ENCODE measurements around the gene TMEM178A. TPM values are rescaled to one million over a fixed set of nuclear protein-coding genes. Genes with fewer than 3 reads are reported as not detected.

The TMEM178A gene
- total and polyA plus RNA-seq, 8 donors: 0.34 to 5.8 (median 0.80) TPM

DNA sequence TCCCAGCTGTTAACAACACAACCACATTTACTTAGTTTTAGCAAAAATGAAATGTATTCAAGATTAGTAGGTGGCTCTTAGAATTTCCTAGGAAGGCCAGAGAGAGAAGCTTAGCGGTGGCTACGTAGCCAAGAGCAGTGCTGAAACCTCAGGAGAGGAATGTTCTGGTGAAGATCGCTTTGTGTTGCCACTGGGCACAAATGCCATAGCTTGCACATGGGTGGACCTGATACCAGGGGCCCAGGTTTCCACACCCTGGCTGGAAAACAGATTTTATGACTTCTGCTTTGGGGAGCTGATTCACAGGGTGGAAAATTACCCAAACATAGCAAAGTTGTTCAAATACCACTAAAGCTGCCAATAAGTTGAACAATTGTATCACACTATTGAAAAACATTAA is 69.9 kb downstream of the TMEM178A start:
- intact Hi-C loops (cut with DNase I): no loop called here
- Histone ChIP-seq H3K4me1 (no peaks in the 10 kb centered on the region), H3K27me3 (no peaks in the 10 kb centered on the region), H3K36me3 (peaks cover 0 to 23% (median 6%) of the 10 kb centered on the region in 3 donors), H3K4me3 (no peak overlapping the region), H3K9me3 (no peaks in the 10 kb centered on the region), H3K27ac (no peak overlapping the region)
- ATAC-seq (no peak), DNase-seq (no peak), FAIRE-seq (no peak)
- WGBS, 2 donors: 97 to 99% methylated on average over 3 of the region's 3 CpGs
- TF ChIP-seq, protein P1, sequence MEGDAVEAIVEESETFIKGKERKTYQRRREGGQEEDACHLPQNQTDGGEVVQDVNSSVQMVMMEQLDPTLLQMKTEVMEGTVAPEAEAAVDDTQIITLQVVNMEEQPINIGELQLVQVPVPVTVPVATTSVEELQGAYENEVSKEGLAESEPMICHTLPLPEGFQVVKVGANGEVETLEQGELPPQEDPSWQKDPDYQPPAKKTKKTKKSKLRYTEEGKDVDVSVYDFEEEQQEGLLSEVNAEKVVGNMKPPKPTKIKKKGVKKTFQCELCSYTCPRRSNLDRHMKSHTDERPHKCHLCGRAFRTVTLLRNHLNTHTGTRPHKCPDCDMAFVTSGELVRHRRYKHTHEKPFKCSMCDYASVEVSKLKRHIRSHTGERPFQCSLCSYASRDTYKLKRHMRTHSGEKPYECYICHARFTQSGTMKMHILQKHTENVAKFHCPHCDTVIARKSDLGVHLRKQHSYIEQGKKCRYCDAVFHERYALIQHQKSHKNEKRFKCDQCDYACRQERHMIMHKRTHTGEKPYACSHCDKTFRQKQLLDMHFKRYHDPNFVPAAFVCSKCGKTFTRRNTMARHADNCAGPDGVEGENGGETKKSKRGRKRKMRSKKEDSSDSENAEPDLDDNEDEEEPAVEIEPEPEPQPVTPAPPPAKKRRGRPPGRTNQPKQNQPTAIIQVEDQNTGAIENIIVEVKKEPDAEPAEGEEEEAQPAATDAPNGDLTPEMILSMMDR (IDR thresholded peaks at IDR 0.05): no peak

DNA sequence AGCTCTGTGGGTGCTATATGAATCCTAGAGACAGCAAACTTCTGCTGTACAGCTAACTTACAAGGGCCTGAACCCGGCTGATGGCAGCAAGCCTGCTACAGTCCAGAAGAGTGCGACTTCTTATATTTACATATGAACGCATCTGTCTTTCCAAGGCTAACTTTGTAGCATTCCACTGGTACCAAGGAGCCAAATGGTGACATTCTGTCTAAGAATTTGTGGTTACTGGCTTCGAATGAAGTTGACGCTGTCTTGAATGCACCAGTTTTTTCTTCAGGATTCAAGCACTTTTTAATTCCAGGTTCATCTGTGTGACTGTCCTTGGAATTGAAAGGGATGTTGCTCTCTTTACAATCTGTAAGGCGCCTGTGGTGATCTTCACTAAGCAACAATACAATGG is 70.9 kb downstream of the TMEM178A start:
- no peak overlapping the region for H3K27ac ChIP-seq
- TF ChIP-seq, protein P1 (IDR thresholded peaks at IDR 0.05): no peak
- peaks cover 0 to 23% (median 6%) of the 10 kb centered on the region in 3 donors for H3K36me3 ChIP-seq
- ATAC-seq (no peak), FAIRE-seq (no peak), DNase-seq (no peak)
- no peaks in the 10 kb centered on the region for H3K9me3 ChIP-seq
- intact Hi-C loops (cut with DNase I): no loop called here
- no peaks in the 10 kb centered on the region for H3K4me1 ChIP-seq
- H3K27me3 ChIP-seq: no peaks in the 10 kb centered on the region
- WGBS, 2 donors: 81 to 83% methylated on average over 6 of the region's 6 CpGs
- H3K4me3 ChIP-seq: no peak overlapping the region

DNA sequence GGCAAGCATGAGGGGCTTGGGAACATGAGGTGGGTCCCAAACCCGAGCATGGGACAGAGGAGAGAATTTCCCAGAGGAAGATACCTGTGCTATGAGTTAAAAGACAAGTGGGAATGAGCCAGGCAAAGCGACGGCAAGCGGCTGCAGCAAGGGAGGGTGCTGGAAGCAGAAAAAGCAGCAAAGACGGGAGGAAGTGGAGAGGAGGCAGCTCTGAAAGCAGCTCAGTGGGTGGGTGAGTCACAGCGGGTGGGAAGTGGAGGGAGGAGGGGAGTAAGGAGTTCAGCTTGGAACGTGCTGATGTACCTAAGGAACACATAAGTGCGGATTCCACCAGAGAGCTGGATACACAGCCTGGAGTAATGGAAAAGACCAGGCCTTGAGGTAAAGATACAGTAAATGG is 71.9 kb downstream of the TMEM178A start:
- FAIRE-seq (no peak), ATAC-seq (no peak), DNase-seq (no peak)
- TF ChIP-seq, protein P1 (IDR thresholded peaks at IDR 0.05): no peak
- no peaks in the 10 kb centered on the region for H3K27me3 ChIP-seq
- no peak overlapping the region for H3K4me3 ChIP-seq
- no peaks in the 10 kb centered on the region for H3K4me1 ChIP-seq
- intact Hi-C loops (cut with DNase I): no loop called here
- 91 to 96% methylated on average over 8 of the region's 8 CpGs for WGBS, 2 donors
- peaks cover 0 to 24% (median 6%) of the 10 kb centered on the region in 3 donors for H3K36me3 ChIP-seq
- H3K27ac ChIP-seq: no peak overlapping the region
- no peaks in the 10 kb centered on the region for H3K9me3 ChIP-seq

DNA sequence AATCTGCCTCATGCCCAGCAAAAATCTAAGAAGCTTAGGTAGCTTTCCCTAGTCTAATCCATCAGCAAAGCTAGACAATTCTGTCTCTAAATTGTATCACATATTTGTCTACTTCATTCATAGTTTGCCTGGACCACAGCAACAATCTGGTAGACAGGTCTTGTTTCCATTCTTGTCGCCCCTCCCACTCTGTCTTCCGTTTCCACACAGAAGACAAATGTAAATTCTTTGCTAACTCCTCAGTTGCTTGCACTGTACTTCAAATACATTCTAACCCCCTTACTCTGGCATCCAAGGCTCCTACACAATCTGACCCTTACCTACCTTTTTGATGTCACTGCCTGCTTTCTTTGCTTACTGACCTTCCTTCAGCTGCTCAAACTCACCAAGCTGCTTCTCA is 73.2 kb downstream of the TMEM178A start:
- FAIRE-seq: no peak
- TF ChIP-seq, protein P1 (IDR thresholded peaks at IDR 0.05): no peak
- no peak overlapping the region for H3K4me3 ChIP-seq
- no peak for DNase-seq
- H3K36me3 ChIP-seq: peaks cover 0 to 36% (median 6%) of the 10 kb centered on the region in 3 donors
- 90 to 92% methylated on average over 2 of the region's 2 CpGs for WGBS, 2 donors
- no peak for ATAC-seq
- no peaks in the 10 kb centered on the region for H3K4me1 ChIP-seq
- no peaks in the 10 kb centered on the region for H3K27me3 ChIP-seq
- no peak overlapping the region for H3K27ac ChIP-seq
- no peaks in the 10 kb centered on the region for H3K9me3 ChIP-seq
- intact Hi-C loops (cut with DNase I): no loop called here

DNA sequence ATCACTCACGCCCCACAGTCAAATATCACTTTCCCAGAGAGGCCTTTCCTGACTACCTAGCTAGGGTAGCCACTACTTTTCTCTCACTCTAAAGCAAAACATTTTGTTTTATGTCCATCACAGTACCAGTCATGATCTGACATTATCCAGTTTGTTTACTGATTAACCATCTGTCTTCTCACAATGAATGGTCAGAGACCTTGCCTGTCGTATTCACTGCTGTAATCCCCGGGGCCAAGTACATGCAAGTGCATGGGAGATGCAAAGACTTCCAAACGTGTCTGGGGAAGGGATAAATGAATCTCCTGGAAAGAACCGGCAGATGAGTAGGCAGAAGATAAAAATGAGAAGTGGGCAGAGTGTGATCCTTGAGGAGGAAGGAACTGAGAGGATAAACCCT is 73.7 kb downstream of the TMEM178A start:
- TF ChIP-seq, protein P1 (IDR thresholded peaks at IDR 0.05): no peak
- H3K36me3 ChIP-seq: peaks cover 0 to 36% (median 6%) of the 10 kb centered on the region in 3 donors
- DNase-seq (no peak), FAIRE-seq (no peak), ATAC-seq (no peak)
- no peaks in the 10 kb centered on the region for H3K9me3 ChIP-seq
- H3K4me3 ChIP-seq: no peak overlapping the region
- 57 to 68% methylated on average over 5 of the region's 5 CpGs for WGBS, 2 donors
- H3K27ac ChIP-seq: no peak overlapping the region
- intact Hi-C loops (cut with DNase I): no loop called here
- H3K27me3 ChIP-seq: no peaks in the 10 kb centered on the region
- H3K4me1 ChIP-seq: no peaks in the 10 kb centered on the region
